Tibial nerve (tissue), 4 donors: ENCODE results near the gene NBL1. TPM values are rescaled to one million over a fixed set of nuclear protein-coding genes. Genes with fewer than 3 reads are reported as not detected.

Experiments used
- DNase-seq, 2 donors: peaks; one replicate each; pipeline ENCODE4 v3.0.0-alpha.2; 2019; ENCODE audit warnings: low spot score in 2 of 2
- H3K27ac ChIP-seq, 4 donors: fragments of 200-600 bp; sonication (generic) in 3 of 4; one replicate each; pipeline ENCODE4 v1.5.1; 2017 to 2019; ENCODE audit warnings: mild to moderate bottlenecking in 1 of 4
- H3K27me3 ChIP-seq, 2 donors: fragments of 200-600 bp; sonication (generic) in 1 of 2; one replicate each; pipeline versions ENCODE4 v1.5.1 to v1.6.0; 2017 to 2019
- H3K36me3 ChIP-seq, 3 donors: fragments of 200-600 bp; sonication (generic); one replicate each; pipeline ENCODE4 v1.5.1; 2018 to 2019
- H3K4me1 ChIP-seq, 4 donors: fragments of 200-600 bp; sonication (generic) in 3 of 4; one replicate each; pipeline ENCODE4 v1.5.1; 2017 to 2019
- H3K4me3 ChIP-seq, 4 donors: fragments of 200-600 bp; sonication (generic) in 3 of 4; one replicate each; pipeline ENCODE4 v1.5.1; 2017 to 2019; ENCODE audit warnings: mild to moderate bottlenecking in 1 of 4, moderate library complexity in 1 of 4
- H3K9me3 ChIP-seq, 4 donors: fragments of 200-600 bp; sonication (generic) in 3 of 4; one replicate each; pipeline ENCODE4 v1.5.1; 2017 to 2019
- EP300 ChIP-seq, 2 donors: sonication (generic); formaldehyde crosslinking; IDR thresholded peaks; one replicate each; pipeline ENCODE4 v1.6.1; 2017; ENCODE audit warnings: antibody characterized with exemption in 2 of 2, mild to moderate bottlenecking in 1 of 2
- POLR2A ChIP-seq, 2 donors: fragments of 450-650 bp; IDR thresholded peaks; one replicate each; pipeline ENCODE4 v1.6.1; 2017; ENCODE audit warnings: antibody characterized with exemption in 2 of 2, mild to moderate bottlenecking in 2 of 2, moderate library complexity in 2 of 2
- WGBS, 2 donors: methylation state at CpG; one replicate each; pipeline ENCODE4 v1.1.5; 2018; 5-methylcytosine and 5-hydroxymethylcytosine counted together
- total RNA-seq, 4 donors: library from RNA; depleted of rRNA; stranded (reverse); fragments of >200 nt; gene quantifications; one replicate each; pipeline ENCODE4 v1.1.0, GENCODE V29; 2016
- TF ChIP-seq, protein P1 (sequence below), 5 experiments: fragments of 200-600 bp in 3 of 5; fragments of 450-650 bp in 2 of 5; sonication (generic) in 3 of 5; IDR thresholded peaks; one replicate each; pipeline ENCODE4 v1.5.1; 2016 to 2019; ENCODE audit warnings: antibody characterized with exemption in 5 of 5, mild to moderate bottlenecking in 3 of 5, moderate library complexity in 2 of 5

NBL1 gene
- total RNA-seq, 4 donors from 2014 or later = 71.9 to 157 (median 92.0) TPM

DNA sequence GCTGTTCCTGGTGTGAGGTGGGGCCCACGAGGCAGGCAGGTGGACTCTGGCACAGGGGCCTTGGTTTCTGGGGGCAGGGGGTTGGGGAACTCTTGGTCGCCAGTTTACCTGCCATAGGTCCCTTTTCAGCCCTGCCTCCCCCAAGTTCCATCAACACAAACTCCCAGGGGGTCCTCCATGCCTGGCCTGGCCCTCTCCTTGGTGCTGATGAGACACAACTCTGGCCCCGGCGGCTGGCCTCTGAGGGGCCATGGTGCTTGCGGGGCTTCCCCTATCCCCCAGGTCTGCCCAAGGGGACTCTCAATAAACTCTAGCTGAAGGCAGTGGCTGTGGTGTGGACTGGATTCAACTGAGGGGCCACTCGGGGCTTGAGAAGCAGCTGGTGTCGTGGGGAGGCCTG lies 36.5 kb downstream of the NBL1 start:
- 65 to 78% methylated on average over 6 to 7 of the region's 7 CpGs for WGBS, 2 donors
- peaks cover 0 to 46% (median 0%) of the 10 kb centered on the region in 3 donors for H3K36me3 ChIP-seq
- H3K9me3 ChIP-seq = no peaks in the 10 kb centered on the region
- DNase-seq = no peak
- no peak overlapping the region for H3K4me3 ChIP-seq
- H3K27ac ChIP-seq = no peak overlapping the region
- H3K27me3 ChIP-seq = no peaks in the 10 kb centered on the region
- peaks cover 0 to 8% (median 0%) of the 10 kb centered on the region in 4 donors for H3K4me1 ChIP-seq
- TF ChIP-seq EP300 (IDR thresholded peaks at IDR 0.05) = no peak
- no peak for TF ChIP-seq POLR2A (IDR thresholded peaks at IDR 0.05)
- TF ChIP-seq, protein P1, sequence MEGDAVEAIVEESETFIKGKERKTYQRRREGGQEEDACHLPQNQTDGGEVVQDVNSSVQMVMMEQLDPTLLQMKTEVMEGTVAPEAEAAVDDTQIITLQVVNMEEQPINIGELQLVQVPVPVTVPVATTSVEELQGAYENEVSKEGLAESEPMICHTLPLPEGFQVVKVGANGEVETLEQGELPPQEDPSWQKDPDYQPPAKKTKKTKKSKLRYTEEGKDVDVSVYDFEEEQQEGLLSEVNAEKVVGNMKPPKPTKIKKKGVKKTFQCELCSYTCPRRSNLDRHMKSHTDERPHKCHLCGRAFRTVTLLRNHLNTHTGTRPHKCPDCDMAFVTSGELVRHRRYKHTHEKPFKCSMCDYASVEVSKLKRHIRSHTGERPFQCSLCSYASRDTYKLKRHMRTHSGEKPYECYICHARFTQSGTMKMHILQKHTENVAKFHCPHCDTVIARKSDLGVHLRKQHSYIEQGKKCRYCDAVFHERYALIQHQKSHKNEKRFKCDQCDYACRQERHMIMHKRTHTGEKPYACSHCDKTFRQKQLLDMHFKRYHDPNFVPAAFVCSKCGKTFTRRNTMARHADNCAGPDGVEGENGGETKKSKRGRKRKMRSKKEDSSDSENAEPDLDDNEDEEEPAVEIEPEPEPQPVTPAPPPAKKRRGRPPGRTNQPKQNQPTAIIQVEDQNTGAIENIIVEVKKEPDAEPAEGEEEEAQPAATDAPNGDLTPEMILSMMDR (IDR thresholded peaks at IDR 0.05) = no peak

DNA sequence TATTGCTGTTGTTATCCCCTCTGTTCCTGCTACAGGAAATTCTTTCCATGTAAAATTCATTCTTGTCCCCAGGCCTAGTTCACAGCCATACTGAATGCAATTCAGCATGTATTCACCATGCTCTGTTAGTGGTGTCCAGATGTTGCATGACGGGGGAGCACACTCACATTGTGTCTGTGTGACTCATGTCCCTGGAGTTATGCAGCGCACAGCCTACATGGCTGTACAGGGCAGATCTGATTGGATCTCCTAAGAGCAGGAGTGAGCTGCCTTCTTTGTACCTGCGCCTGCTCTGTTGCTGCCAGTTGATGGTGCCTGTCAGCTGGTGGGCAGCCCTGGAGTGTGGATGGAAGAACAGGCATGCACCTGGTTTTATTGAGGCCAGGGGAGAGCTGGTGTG lies 38.1 kb downstream of the NBL1 start:
- DNase-seq = no peak
- no peak overlapping the region for H3K4me3 ChIP-seq
- H3K27ac ChIP-seq = no peak overlapping the region
- WGBS, 2 donors = 74 to 93% methylated on average over 3 of the region's 3 CpGs
- no peak for TF ChIP-seq EP300 (IDR thresholded peaks at IDR 0.05)
- peaks cover 0 to under 1% (median 0%) of the 10 kb centered on the region in 4 donors for H3K9me3 ChIP-seq
- H3K4me1 ChIP-seq = no peaks in the 10 kb centered on the region
- H3K27me3 ChIP-seq = no peaks in the 10 kb centered on the region
- H3K36me3 ChIP-seq = peaks cover 0 to 61% (median 0%) of the 10 kb centered on the region in 3 donors

DNA sequence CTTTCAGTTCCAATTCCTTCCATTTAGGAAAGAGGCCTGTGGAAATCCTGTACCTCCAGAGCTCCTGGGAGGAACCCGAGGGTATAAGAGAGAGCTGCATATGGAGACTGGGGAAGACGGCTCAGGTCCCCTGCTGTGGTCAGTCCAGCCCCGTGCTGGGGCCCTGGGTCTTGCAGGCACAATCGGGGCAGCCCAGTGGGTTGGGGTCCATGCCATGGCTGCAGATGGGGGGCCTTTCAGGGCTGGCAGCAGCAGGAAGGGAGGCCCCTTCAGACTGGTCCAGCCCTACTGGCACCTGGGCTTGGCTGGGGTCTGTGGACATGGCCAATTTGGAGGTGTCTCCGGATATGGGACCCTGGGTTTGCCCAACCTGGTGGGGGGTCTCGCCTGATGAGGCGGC lies 38.8 kb downstream of the NBL1 start:
- Histone ChIP-seq H3K4me3 (no peak overlapping the region), H3K36me3 (peaks cover 0 to 67% (median 0%) of the 10 kb centered on the region in 3 donors), H3K4me1 (no peaks in the 10 kb centered on the region), H3K27ac (no peak overlapping the region), H3K27me3 (no peaks in the 10 kb centered on the region), H3K9me3 (peaks cover 0 to 5% (median 0%) of the 10 kb centered on the region in 4 donors)
- no peak for TF ChIP-seq POLR2A (IDR thresholded peaks at IDR 0.05)
- no peak for TF ChIP-seq EP300 (IDR thresholded peaks at IDR 0.05)
- TF ChIP-seq, protein P1 (IDR thresholded peaks at IDR 0.05) = no peak
- 55 to 78% methylated on average over 6 of the region's 7 CpGs for WGBS, 2 donors
- DNase-seq = no peak

DNA sequence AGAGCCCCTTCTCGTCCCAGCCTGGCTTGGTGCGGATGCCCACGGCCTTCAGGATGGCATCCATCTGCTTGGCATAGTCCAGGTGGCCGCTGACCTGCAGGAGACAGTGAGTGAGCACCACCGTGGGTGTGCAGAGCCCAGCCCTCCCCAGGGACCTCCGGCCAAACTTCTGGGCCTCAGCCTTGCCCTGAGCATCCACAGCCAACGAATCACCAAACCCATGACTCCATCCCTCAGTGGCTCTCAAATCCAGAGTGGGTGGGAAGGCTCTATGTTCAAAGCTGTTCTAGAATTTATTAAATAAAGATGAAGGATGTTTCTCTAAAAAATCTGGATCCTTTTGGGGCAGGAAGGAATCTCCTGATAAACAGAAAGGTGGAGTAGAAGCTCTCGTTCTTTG lies 39.2 kb downstream of the NBL1 start:
- peaks cover 0 to 5% (median 0%) of the 10 kb centered on the region in 4 donors for H3K9me3 ChIP-seq
- peaks cover 0 to 72% (median 0%) of the 10 kb centered on the region in 3 donors for H3K36me3 ChIP-seq
- H3K4me1 ChIP-seq = no peaks in the 10 kb centered on the region
- DNase-seq = no peak
- no peak overlapping the region for H3K4me3 ChIP-seq
- no peaks in the 10 kb centered on the region for H3K27me3 ChIP-seq
- 81 to 84% methylated on average over 2 to 5 of the region's 8 CpGs for WGBS, 2 donors
- H3K27ac ChIP-seq = no peak overlapping the region
- TF ChIP-seq, protein P1 (IDR thresholded peaks at IDR 0.05) = no peak
- TF ChIP-seq POLR2A (IDR thresholded peaks at IDR 0.05) = no peak
- no peak for TF ChIP-seq EP300 (IDR thresholded peaks at IDR 0.05)

DNA sequence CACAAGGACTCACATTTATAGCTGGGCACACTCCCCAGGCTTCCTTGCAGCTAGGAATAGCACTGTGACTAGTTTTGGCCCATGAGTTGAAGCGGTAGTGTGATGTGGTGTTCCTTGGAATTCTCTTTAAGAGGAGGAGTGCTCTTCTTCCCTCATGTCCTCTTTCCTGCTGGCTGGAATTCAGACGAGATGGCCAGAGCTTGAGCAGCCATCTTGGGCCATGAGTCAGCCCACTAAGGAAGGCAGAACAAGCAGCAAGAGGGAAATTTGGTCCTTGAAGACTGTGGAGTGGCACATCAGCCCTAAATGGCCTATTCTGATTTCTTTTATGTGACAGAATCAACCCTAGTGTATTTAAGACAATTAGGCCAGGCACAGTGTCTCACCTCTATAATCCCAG lies 40.6 kb downstream of the NBL1 start:
- Histone ChIP-seq H3K36me3 (peaks cover 0 to 84% (median 0%) of the 10 kb centered on the region in 3 donors), H3K27ac (no peak overlapping the region), H3K27me3 (no peaks in the 10 kb centered on the region), H3K9me3 (peaks cover 0 to 5% (median 0%) of the 10 kb centered on the region in 4 donors), H3K4me1 (no peaks in the 10 kb centered on the region), H3K4me3 (no peak overlapping the region)
- TF ChIP-seq, protein P1 (IDR thresholded peaks at IDR 0.05) = no peak
- TF ChIP-seq EP300 (IDR thresholded peaks at IDR 0.05) (no peak), POLR2A (IDR thresholded peaks at IDR 0.05) (no peak)
- 91 to 96% methylated on average over 2 of the region's 2 CpGs for WGBS, 2 donors
- no peak for DNase-seq

DNA sequence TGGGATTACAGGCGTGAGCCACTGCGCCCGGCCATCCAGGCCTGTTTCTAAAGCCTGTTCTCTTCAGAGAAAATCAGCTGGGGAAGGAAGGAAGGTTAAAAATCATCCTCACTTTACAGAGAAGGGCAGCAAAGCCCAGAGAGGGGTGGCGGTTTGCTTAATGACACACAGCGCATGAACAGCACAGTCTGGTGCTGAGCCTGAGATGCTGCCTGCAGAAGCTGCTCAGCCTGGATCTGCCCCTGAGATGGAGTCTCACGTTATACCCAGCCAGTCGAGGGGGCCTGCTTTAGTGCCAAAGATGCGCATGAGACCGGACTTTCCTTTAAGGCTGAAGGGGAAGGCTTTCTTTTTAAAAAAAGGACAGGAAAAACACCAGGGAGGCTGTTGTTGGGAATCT lies 41.9 kb downstream of the NBL1 start:
- DNase-seq = no peak
- 80 to 84% methylated on average over 9 of the region's 9 CpGs for WGBS, 2 donors
- H3K36me3 ChIP-seq = peaks cover 0 to 86% (median 0%) of the 10 kb centered on the region in 3 donors
- H3K4me1 ChIP-seq = no peaks in the 10 kb centered on the region
- no peaks in the 10 kb centered on the region for H3K27me3 ChIP-seq
- no peak overlapping the region for H3K4me3 ChIP-seq
- H3K9me3 ChIP-seq = peaks cover 0 to 13% (median 0%) of the 10 kb centered on the region in 4 donors
- H3K27ac ChIP-seq = no peak overlapping the region
- TF ChIP-seq EP300 (IDR thresholded peaks at IDR 0.05) = no peak
- TF ChIP-seq POLR2A (IDR thresholded peaks at IDR 0.05) = no peak
- TF ChIP-seq, protein P1 (IDR thresholded peaks at IDR 0.05) = no peak
